ENCODE data around the gene CTSV. TPM values are rescaled to one million over a fixed set of nuclear protein-coding genes. Genes with fewer than 3 reads are reported as not detected.
A peak's percentile ranks its signal among the peaks of the same experiment; 100 is the strongest.
"Not testable (repeated sequence)": the region's sequence is repeated elsewhere in the genome, so short reads cannot be mapped to it uniquely, and the experiment has no call there.

Gene CTSV
- polyA plus RNA-seq, 4 donors, result 24.0 to 33.9 (median 26.7) TPM

GRCh38 chr9:97045300-97045699 lies 6.4 kb upstream of the CTSV start:
- DNase-seq (ENCODE audit: low read depth in 4 of 4, low spot score in 3 of 4), result no peak

GRCh38 chr9:97041898-97042297 lies 3.0 kb upstream of the CTSV start:
- no peak for DNase-seq (ENCODE audit: low read depth in 4 of 4, low spot score in 3 of 4)

GRCh38 chr9:97039514-97039860 lies 545 bp upstream of the CTSV start:
- DNase-seq (ENCODE audit: low read depth in 4 of 4, low spot score in 3 of 4), result peak in 3 of 4 donors; percentile 15 to 27 (median 22)

GRCh38 chr9:97023505-97023904 lies 15.4 kb downstream of the CTSV start:
- not testable (repeated sequence) for DNase-seq (ENCODE audit: low read depth in 4 of 4, low spot score in 3 of 4)

- peak; percentile 35 to 42 (median 38) for DNase-seq (ENCODE audit: low read depth in 4 of 4, low spot score in 3 of 4)
Measured at GRCh38 chr9:97013151-97014132, 25.5 kb downstream of the CTSV start.

GRCh38 chr9:97012617-97013016 lies 26.3 kb downstream of the CTSV start:
- DNase-seq (ENCODE audit: low read depth in 4 of 4, low spot score in 3 of 4), result not testable (repeated sequence)

GRCh38 chr9:97002195-97002594 lies 36.7 kb downstream of the CTSV start:
- not testable (repeated sequence) for DNase-seq (ENCODE audit: low read depth in 4 of 4, low spot score in 3 of 4)

- DNase-seq (ENCODE audit: low read depth in 4 of 4, low spot score in 3 of 4), result not testable (repeated sequence)
Measured at GRCh38 chr9:97001338-97001737, 37.6 kb downstream of the CTSV start.

- DNase-seq (ENCODE audit: low read depth in 4 of 4, low spot score in 3 of 4), result not testable (repeated sequence)
Measured at GRCh38 chr9:97000139-97000787, 38.7 kb downstream of the CTSV start.

- not testable (repeated sequence) for DNase-seq (ENCODE audit: low read depth in 4 of 4, low spot score in 3 of 4)
Measured at GRCh38 chr9:96999733-97000132, 39.2 kb downstream of the CTSV start.

GRCh38 chr9:96997009-96997701 lies 41.8 kb downstream of the CTSV start:
- DNase-seq (ENCODE audit: low read depth in 4 of 4, low spot score in 3 of 4), result not testable (repeated sequence)

GRCh38 chr9:96994531-96995016 lies 44.4 kb downstream of the CTSV start:
- DNase-seq (ENCODE audit: low read depth in 4 of 4, low spot score in 3 of 4), result not testable (repeated sequence)

GRCh38 chr9:96992303-96992702 lies 46.6 kb downstream of the CTSV start:
- DNase-seq (ENCODE audit: low read depth in 4 of 4, low spot score in 3 of 4), result not testable (repeated sequence)

GRCh38 chr9:96989747-96990318 lies 49.1 kb downstream of the CTSV start:
- not testable (repeated sequence) for DNase-seq (ENCODE audit: low read depth in 4 of 4, low spot score in 3 of 4)

GRCh38 chr9:96984887-96985286 lies 54.1 kb downstream of the CTSV start:
- DNase-seq (ENCODE audit: low read depth in 4 of 4, low spot score in 3 of 4), result not testable (repeated sequence)

GRCh38 chr9:96984139-96984538 lies 54.8 kb downstream of the CTSV start:
- DNase-seq (ENCODE audit: low read depth in 4 of 4, low spot score in 3 of 4), result not testable (repeated sequence)

GRCh38 chr9:96983496-96984122 lies 55.3 kb downstream of the CTSV start:
- DNase-seq (ENCODE audit: low read depth in 4 of 4, low spot score in 3 of 4), result not testable (repeated sequence)

All from right renal pelvis (tissue), 4 donors.